Calu3 (cell line): Measurements from ENCODE around the gene ANO9. TPM values are rescaled to one million over a fixed set of nuclear protein-coding genes. Genes with fewer than 3 reads are reported as not detected.

Source experiments
- BruUV-seq: library from RNA; stranded (reverse); fragments of 400-500 nt; replicated peaks from 2 replicates; lab custom pipeline; 2021; lab: Mats Ljungman, UMichigan
- CTCF ChIA-PET: fragments of 300-600 bp; sonication (Branson Sonifier 250); formaldehyde crosslinking; loops from one replicate; lab custom pipeline; 2022; ENCODE audit warnings: antibody characterized with exemption; lab: Charles Lee
- DNase-seq: peaks from one replicate; pipeline ENCODE4 v3.0.0; 2022
- H3K27ac Mint-ChIP-seq: one replicate; pipeline ENCODE4 v1.8.0; 2022; ENCODE audit warnings: mixed read lengths; ENCODE audit not compliant: unreplicated experiment
- H3K27me3 Mint-ChIP-seq: one replicate; pipeline ENCODE4 v1.8.0; 2022; ENCODE audit warnings: mixed read lengths; ENCODE audit not compliant: unreplicated experiment
- H3K36me3 Mint-ChIP-seq: one replicate; pipeline ENCODE4 v1.8.0; 2022; ENCODE audit warnings: mild to moderate bottlenecking, moderate library complexity, mixed read lengths; ENCODE audit not compliant: insufficient read depth, unreplicated experiment
- H3K4me1 Mint-ChIP-seq: one replicate; pipeline ENCODE4 v1.8.0; 2022; ENCODE audit warnings: mild to moderate bottlenecking, low read depth, mixed read lengths; ENCODE audit not compliant: unreplicated experiment
- H3K4me3 Mint-ChIP-seq: one replicate; pipeline ENCODE4 v1.8.0; 2022; ENCODE audit warnings: mild to moderate bottlenecking, low read depth, moderate library complexity, mixed read lengths; ENCODE audit not compliant: unreplicated experiment
- H3K9me3 Mint-ChIP-seq: one replicate; pipeline ENCODE4 v1.8.0; 2022; ENCODE audit warnings: low read depth, mixed read lengths; ENCODE audit not compliant: unreplicated experiment
- intact Hi-C: fragments of 100-400 bp; cut with micrococcal nuclease; formaldehyde crosslinking; loops from one replicate; pipeline ENCODE4 v1.10.0; 2022; ENCODE audit not compliant: unreplicated experiment
- total RNA-seq: library from RNA; stranded (reverse); gene quantifications from 2 replicates; pipeline ENCODE4 v1.2.3, GENCODE V29; 2022
- TF ChIP-seq, protein P1 (sequence below): fragments of 200-600 bp; IDR thresholded peaks from one replicate; pipeline ENCODE4 v1.8.0; 2022; ENCODE audit warnings: antibody characterized with exemption; ENCODE audit not compliant: unreplicated experiment

The ANO9 gene
- total RNA-seq, 1 experiment from 2014 or later: 27.2 TPM

DNA sequence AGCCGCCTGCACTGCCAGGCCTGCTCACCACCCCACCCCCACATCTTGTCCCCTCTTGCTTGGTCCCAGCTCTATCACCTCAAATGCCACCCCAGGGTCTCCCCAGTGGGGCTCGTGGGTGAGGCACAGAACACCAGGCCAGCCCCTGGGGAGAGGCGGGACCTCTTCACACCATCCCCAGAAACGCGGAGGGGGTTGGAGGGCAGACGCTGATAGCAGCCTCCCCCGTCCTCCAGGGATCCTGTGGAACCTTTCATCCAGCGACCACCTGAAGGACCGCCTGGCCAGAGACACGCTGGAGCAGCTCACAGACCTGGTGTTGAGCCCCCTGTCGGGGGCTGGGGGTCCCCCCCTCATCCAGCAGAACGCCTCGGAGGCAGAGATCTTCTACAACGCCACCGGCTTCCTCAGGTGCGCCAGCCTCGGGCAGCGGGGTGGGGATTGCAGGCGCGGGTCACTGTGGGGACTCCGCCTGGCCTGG, 42.0 kb downstream of the ANO9 start:
- intact Hi-C loops: no loop called here
- Mint-ChIP-seq H3K27ac (peak overlapping the region; percentile 27), H3K4me3 (no peak overlapping the region), H3K36me3 (peaks cover 62% of the 10 kb centered on the region), H3K4me1 (peaks cover 8% of the 10 kb centered on the region), H3K27me3 (no peaks in the 10 kb centered on the region), H3K9me3 (no peaks in the 10 kb centered on the region)
- no TSS peak for BruUV-seq
- TF ChIP-seq, protein P1, sequence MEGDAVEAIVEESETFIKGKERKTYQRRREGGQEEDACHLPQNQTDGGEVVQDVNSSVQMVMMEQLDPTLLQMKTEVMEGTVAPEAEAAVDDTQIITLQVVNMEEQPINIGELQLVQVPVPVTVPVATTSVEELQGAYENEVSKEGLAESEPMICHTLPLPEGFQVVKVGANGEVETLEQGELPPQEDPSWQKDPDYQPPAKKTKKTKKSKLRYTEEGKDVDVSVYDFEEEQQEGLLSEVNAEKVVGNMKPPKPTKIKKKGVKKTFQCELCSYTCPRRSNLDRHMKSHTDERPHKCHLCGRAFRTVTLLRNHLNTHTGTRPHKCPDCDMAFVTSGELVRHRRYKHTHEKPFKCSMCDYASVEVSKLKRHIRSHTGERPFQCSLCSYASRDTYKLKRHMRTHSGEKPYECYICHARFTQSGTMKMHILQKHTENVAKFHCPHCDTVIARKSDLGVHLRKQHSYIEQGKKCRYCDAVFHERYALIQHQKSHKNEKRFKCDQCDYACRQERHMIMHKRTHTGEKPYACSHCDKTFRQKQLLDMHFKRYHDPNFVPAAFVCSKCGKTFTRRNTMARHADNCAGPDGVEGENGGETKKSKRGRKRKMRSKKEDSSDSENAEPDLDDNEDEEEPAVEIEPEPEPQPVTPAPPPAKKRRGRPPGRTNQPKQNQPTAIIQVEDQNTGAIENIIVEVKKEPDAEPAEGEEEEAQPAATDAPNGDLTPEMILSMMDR: no peak
- DNase-seq: no peak
- CTCF ChIA-PET: no interaction called here

DNA sequence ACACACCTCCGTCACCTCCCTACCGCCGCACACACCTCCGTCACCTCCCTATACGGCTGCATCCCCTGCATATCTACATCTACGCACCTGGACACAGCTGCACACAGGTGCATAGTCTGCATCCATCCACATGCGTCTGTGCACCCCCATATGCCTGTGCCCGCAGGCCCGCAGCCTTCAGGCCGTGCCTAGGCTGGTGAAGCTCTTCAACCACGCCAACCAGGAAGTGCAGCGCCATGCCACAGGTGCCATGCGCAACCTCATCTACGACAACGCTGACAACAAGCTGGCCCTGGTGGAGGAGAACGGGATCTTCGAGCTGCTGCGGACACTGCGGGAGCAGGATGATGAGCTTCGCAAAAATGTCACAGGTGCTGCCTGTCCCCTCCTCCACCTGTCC, 43.0 kb downstream of the ANO9 start:
- no peaks in the 10 kb centered on the region for H3K27me3 Mint-ChIP-seq
- TF ChIP-seq, protein P1: no peak
- H3K4me3 Mint-ChIP-seq: no peak overlapping the region
- H3K9me3 Mint-ChIP-seq: no peaks in the 10 kb centered on the region
- intact Hi-C loops: no loop called here
- no TSS peak for BruUV-seq
- DNase-seq: no peak
- H3K27ac Mint-ChIP-seq: no peak overlapping the region
- H3K4me1 Mint-ChIP-seq: peaks cover 8% of the 10 kb centered on the region
- CTCF ChIA-PET: no interaction called here
- peaks cover 62% of the 10 kb centered on the region for H3K36me3 Mint-ChIP-seq

DNA sequence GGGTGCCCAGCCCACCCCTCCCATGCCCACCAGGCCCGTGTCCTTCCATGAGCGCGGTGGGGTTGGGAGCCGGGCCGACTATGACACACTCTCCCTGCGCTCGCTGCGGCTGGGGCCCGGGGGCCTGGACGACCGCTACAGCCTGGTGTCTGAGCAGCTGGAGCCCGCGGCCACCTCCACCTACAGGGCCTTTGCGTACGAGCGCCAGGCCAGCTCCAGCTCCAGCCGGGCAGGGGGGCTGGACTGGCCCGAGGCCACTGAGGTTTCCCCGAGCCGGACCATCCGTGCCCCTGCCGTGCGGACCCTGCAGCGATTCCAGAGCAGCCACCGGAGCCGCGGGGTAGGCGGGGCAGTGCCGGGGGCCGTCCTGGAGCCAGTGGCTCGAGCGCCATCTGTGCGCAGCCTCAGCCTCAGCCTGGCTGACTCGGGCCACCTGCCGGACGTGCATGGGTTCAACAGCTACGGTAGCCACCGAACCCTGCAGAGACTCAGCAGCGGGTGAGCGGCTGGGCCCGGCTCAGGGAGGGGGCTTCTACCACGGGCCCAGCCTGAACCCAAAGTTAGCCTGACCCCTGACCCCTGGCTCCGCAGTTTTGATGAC, 44.8 kb downstream of the ANO9 start:
- intact Hi-C loops: no loop called here
- Mint-ChIP-seq H3K9me3 (no peaks in the 10 kb centered on the region), H3K36me3 (peaks cover 60% of the 10 kb centered on the region), H3K4me3 (no peak overlapping the region), H3K27ac (no peak overlapping the region), H3K4me1 (peaks cover 8% of the 10 kb centered on the region), H3K27me3 (no peaks in the 10 kb centered on the region)
- DNase-seq: no peak
- CTCF ChIA-PET: interaction anchor here (0.9 to 1.3 kb wide), 2 partner anchors 51 to 129 kb away, joined by 3 to 9 read pairs; no protein-coding TSS in a partner anchor
- BruUV-seq: no TSS peak
- TF ChIP-seq, protein P1: no peak

DNA sequence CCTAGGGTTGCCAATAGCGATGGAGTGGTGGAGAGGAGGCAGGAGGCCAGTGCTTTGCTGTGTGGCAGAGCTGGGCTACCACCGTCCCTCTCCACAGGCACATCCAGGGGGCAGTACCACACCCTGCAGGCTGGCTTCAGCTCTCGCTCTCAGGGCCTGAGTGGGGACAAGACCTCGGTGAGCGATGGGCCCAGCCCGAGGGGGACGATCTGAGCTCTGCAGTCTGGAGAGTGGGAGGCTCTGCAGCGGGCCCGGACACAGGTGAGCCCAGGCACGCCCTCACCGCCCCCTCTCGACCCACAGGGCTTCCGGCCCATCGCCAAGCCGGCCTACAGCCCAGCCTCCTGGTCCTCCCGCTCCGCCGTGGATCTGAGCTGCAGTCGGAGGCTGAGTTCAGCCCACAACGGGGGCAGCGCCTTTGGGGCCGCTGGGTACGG, 45.3 kb downstream of the ANO9 start:
- H3K4me3 Mint-ChIP-seq: peak overlapping the region; percentile 95
- H3K27me3 Mint-ChIP-seq: no peaks in the 10 kb centered on the region
- H3K27ac Mint-ChIP-seq: peak overlapping the region; percentile 36
- CTCF ChIA-PET: interaction anchor here (0.7 to 1.3 kb wide), 3 partner anchors 20 to 129 kb away, joined by 3 to 9 read pairs (median 3); no protein-coding TSS in a partner anchor
- H3K4me1 Mint-ChIP-seq: peaks cover 10% of the 10 kb centered on the region
- no TSS peak for BruUV-seq
- H3K9me3 Mint-ChIP-seq: no peaks in the 10 kb centered on the region
- TF ChIP-seq, protein P1: peak; percentile 24
- intact Hi-C loops: no loop called here
- no peak for DNase-seq
- peaks cover 60% of the 10 kb centered on the region for H3K36me3 Mint-ChIP-seq
